ENCODE results near the gene SGMS1.

Gene SGMS1

DNA sequence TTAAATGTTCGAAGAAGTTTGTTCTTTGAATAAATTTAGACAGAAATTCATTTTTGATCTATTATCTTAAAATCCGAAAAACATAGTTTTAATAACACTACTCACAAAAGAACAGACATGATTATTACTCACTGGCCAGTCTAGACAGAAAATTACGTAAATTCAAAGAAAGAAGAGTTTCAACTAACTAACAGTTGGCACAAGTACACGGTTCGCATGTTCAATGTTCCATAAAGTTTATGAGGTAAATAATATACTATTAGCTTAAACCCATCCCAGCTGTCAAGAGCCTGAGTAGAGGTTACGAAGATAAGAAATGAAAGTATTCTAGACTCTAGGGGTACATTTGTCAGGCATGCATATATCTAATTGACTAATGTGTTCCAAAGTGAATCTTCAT is 220.7 kb downstream of the SGMS1 start:
- no peak for DNase-seq (ENCODE audit: extremely low read depth, low read depth)
- TF ChIP-seq, protein P1, sequence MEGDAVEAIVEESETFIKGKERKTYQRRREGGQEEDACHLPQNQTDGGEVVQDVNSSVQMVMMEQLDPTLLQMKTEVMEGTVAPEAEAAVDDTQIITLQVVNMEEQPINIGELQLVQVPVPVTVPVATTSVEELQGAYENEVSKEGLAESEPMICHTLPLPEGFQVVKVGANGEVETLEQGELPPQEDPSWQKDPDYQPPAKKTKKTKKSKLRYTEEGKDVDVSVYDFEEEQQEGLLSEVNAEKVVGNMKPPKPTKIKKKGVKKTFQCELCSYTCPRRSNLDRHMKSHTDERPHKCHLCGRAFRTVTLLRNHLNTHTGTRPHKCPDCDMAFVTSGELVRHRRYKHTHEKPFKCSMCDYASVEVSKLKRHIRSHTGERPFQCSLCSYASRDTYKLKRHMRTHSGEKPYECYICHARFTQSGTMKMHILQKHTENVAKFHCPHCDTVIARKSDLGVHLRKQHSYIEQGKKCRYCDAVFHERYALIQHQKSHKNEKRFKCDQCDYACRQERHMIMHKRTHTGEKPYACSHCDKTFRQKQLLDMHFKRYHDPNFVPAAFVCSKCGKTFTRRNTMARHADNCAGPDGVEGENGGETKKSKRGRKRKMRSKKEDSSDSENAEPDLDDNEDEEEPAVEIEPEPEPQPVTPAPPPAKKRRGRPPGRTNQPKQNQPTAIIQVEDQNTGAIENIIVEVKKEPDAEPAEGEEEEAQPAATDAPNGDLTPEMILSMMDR (IDR thresholded peaks at IDR 0.05; ENCODE audit: low read depth, low read length, missing control alignments) = no peak
- H3K4me3 ChIP-seq (replicated peaks; ENCODE audit: low read depth, low read length) = no peak overlapping the region

DNA sequence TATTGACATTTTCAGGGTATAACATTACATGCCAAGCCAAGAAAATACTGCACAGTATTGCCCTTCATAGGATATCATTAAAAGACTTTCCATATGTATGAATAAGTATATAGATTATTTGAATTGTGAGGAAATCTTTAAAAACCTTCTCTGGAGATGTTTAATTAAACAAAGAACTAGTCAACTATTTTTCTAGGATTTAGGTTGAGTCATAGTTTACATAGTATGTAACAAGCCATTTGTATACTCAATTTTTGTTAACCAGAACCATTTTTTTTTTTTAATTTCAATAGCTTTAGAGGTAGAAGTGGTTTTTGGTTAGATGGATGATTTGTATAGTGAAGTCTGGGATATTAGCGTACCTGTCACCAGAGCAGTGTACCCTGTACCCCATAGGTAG is 221.3 kb downstream of the SGMS1 start:
- H3K4me3 ChIP-seq (replicated peaks; ENCODE audit: low read depth, low read length) = no peak overlapping the region
- TF ChIP-seq, protein P1 (IDR thresholded peaks at IDR 0.05; ENCODE audit: low read depth, low read length, missing control alignments) = no peak
- DNase-seq (ENCODE audit: extremely low read depth, low read depth) = no peak

DNA sequence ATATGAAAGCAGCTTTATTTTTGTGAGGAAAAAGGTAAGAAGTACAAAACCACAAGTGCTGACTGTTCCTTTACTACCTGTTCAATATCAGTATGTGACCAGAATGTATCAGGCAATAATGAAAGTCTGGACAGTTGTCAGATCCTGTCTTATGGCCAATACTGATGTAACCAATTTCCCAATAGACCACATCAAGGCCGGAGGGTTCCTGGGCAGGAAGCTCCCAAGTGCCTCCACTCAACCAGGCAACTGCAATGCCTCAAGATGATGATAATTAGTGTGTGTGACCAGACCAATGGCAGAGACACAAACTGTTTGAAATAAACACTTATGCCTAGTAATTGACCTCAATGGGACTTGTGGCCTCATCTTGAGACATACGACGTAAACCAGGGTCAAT is 223.1 kb downstream of the SGMS1 start:
- DNase-seq (ENCODE audit: extremely low read depth, low read depth) = no peak
- TF ChIP-seq, protein P1 (IDR thresholded peaks at IDR 0.05; ENCODE audit: low read depth, low read length, missing control alignments) = no peak
- H3K4me3 ChIP-seq (replicated peaks; ENCODE audit: low read depth, low read length) = no peak overlapping the region

DNA sequence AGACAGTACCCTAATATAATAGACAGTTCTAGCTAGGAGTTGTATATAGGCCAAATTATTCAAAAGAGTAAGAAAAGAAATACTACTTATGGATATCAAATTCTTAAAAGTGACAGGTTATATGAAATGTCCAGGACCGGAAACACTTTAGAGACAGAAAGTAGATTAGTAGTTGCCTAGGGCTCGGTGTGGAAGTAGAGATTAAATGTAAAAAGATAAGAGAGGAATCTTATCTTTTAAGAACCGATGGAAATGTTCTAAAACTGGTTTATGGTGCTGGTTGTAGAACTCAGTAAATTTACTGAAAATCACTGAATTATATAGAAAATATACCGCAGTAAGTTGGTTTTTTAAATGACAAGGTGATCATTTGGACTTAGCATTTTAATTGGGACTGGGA is 224.9 kb downstream of the SGMS1 start:
- TF ChIP-seq, protein P1 (IDR thresholded peaks at IDR 0.05; ENCODE audit: low read depth, low read length, missing control alignments) = no peak
- DNase-seq (ENCODE audit: extremely low read depth, low read depth) = no peak
- H3K4me3 ChIP-seq (replicated peaks; ENCODE audit: low read depth, low read length) = no peak overlapping the region

DNA sequence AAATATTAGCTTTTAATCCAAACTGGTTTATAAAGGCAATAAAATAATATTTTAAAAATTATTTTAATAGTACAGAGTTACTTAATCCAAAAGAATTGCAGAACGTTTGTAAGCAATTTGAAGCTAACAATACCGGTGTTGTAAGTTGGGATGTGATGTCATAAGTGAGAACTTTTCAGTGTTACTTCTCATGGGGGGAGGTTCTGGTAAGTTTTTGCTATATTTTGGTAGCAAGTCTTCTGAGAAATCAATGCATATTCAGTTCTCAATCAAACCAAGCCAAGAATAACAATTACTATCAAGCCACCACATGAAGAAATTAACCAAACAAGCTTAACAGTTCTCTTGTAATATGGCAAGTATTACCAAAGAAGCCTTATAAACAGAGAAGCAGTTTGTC is 225.4 kb downstream of the SGMS1 start:
- DNase-seq (ENCODE audit: extremely low read depth, low read depth) = no peak
- no peak overlapping the region for H3K4me3 ChIP-seq (replicated peaks; ENCODE audit: low read depth, low read length)
- TF ChIP-seq, protein P1 (IDR thresholded peaks at IDR 0.05; ENCODE audit: low read depth, low read length, missing control alignments) = no peak

DNA sequence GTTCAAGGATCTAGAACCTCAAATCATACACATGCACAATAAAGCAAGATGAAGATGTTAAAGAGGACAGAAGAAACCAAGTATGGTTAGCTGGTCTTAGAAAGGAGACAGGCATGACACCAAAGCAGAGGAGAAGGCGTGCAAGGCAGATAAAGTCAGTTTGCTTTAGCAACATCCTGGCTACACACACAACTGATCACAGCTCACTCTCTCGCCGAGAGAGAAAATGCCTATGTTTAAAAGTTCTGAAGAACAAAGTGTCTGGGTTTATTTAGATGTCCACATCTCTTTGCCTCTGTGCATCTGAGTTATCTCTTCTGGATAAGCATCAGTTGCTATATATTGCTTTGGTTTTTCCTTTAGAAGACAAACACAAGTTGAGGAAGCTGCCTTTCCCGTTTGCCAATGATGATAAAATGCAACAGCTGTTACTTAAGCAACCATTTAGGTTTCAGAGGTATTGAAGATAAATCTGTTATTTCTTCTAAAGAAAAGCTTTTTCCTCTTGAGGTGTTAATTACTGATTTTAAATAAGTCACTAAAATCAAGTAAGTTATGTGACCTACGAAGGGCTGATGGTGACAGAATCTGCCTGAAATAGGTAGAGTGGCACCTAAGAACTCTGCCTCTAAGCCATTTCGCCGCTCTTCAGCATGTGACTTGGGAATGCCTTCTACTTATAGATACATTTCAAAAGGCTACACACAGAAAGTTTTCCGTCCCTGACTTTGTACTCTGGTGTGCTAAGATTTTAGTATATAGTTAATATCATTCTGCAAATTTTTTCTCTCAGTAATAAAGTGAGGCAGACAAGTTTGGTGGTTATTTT is 226.2 kb downstream of the SGMS1 start:
- no peak for DNase-seq (ENCODE audit: extremely low read depth, low read depth)

More for the DNA sequence above, 226.2 kb downstream of the SGMS1 start:
- TF ChIP-seq, protein P1 (IDR thresholded peaks at IDR 0.05; ENCODE audit: low read depth, low read length, missing control alignments) = no peak
- H3K4me3 ChIP-seq (replicated peaks; ENCODE audit: low read depth, low read length) = no peak overlapping the region

Data from HFF-Myc (cell line).